Esophagus squamous epithelium (tissue), 5 donors: ENCODE measurements around the gene SMAP2. TPM values are rescaled to one million over a fixed set of nuclear protein-coding genes. Genes with fewer than 3 reads are reported as not detected.

Source experiments
- DNase-seq: peaks from one replicate; lab custom pipeline; 2025; lab: John Stamatoyannopoulos, UW
- H3K27ac ChIP-seq, 4 donors: fragments of 200-600 bp; sonication (generic); one replicate each; pipeline ENCODE4 v1.5.1; 2016 to 2019; ENCODE audit warnings: mild to moderate bottlenecking in 1 of 4
- H3K27me3 ChIP-seq, 4 donors: fragments of 200-600 bp; sonication (generic); 1 replicate in 3 of 4; 2 replicates in 1 of 4; pipeline versions ENCODE4 v1.5.1 to v1.6.0; 2017 to 2021; ENCODE audit warnings: antibody characterized with exemption in 1 of 4
- H3K36me3 ChIP-seq, 3 donors: fragments of 200-600 bp; sonication (generic); one replicate each; pipeline ENCODE4 v1.5.1; 2016 to 2019
- H3K4me1 ChIP-seq, 3 donors: fragments of 200-600 bp; sonication (generic); one replicate each; pipeline ENCODE4 v1.5.1; 2017 to 2019
- H3K4me3 ChIP-seq, 4 donors: fragments of 200-600 bp; sonication (generic); 1 replicate in 3 of 4; 2 replicates in 1 of 4; pipeline ENCODE4 v1.5.1; 2016 to 2019; ENCODE audit warnings: mild to moderate bottlenecking in 2 of 4, moderate library complexity in 1 of 4
- H3K9me3 ChIP-seq, 3 donors: fragments of 200-600 bp; sonication (generic); one replicate each; pipeline ENCODE4 v1.5.1; 2016 to 2019
- POLR2A ChIP-seq, 4 donors: fragments of 450-650 bp; IDR thresholded peaks; one replicate each; pipeline ENCODE4 v1.6.1; 2017; ENCODE audit warnings: antibody characterized with exemption in 4 of 4, mild to moderate bottlenecking in 4 of 4, moderate library complexity in 3 of 4
- WGBS, 2 donors: methylation state at CpG; one replicate each; pipeline ENCODE4 v1.1.5; 2018; 5-methylcytosine and 5-hydroxymethylcytosine counted together
- intact Hi-C: fragments of 100-400 bp; cut with DNase I; formaldehyde crosslinking; loops from one replicate; pipeline ENCODE4 v1.15.0; 2022
- total RNA-seq, 4 donors: library from RNA; depleted of rRNA; stranded (reverse); fragments of >200 nt; gene quantifications; one replicate each; pipeline ENCODE4 v1.1.0, GENCODE V29; 2016
- TF ChIP-seq, protein P1 (sequence below), 6 experiments: fragments of 450-650 bp in 4 of 6; fragments of 200-600 bp in 2 of 6; sonication (generic) in 2 of 6; IDR thresholded peaks; one replicate each; pipeline ENCODE4 v1.5.1; 2016 to 2019; ENCODE audit warnings: antibody characterized with exemption in 6 of 6, mild to moderate bottlenecking in 4 of 6, moderate library complexity in 4 of 6
- donor health status: DM: yes; HTN: yes; CAD: no.

SMAP2 gene
- total RNA-seq, 4 donors from 2014 or later, result 15.1 to 34.9 (median 23.8) TPM

DNA sequence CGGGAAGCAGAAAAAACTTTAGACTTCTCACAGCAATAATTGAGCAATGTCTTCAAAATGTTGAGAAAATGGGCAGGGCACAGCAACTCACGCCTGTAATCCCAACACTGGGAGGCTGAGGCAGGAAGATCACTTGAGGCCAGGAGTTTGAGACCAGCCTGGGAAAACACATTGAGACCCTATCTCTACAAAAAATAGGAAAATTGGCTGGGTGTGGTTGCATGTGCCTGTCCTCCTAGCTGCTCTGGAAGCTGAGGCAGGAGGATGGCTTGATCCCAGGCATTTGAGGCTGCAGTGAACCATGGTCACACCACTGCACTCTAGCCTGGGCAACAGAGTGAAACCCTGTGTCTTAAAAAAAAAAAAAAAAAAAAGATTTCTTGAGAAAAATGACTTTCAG lies 95.8 kb downstream of the SMAP2 start:
- DNase-seq, result no peak
- peaks cover 0 to 90% (median 51%) of the 10 kb centered on the region in 3 donors for H3K9me3 ChIP-seq
- intact Hi-C loops, result no loop called here
- no peaks in the 10 kb centered on the region for H3K36me3 ChIP-seq
- 84 to 93% methylated on average over 2 of the region's 2 CpGs for WGBS, 2 donors
- no peak overlapping the region for H3K27ac ChIP-seq
- no peak for TF ChIP-seq POLR2A (IDR thresholded peaks at IDR 0.05)
- TF ChIP-seq, protein P1, sequence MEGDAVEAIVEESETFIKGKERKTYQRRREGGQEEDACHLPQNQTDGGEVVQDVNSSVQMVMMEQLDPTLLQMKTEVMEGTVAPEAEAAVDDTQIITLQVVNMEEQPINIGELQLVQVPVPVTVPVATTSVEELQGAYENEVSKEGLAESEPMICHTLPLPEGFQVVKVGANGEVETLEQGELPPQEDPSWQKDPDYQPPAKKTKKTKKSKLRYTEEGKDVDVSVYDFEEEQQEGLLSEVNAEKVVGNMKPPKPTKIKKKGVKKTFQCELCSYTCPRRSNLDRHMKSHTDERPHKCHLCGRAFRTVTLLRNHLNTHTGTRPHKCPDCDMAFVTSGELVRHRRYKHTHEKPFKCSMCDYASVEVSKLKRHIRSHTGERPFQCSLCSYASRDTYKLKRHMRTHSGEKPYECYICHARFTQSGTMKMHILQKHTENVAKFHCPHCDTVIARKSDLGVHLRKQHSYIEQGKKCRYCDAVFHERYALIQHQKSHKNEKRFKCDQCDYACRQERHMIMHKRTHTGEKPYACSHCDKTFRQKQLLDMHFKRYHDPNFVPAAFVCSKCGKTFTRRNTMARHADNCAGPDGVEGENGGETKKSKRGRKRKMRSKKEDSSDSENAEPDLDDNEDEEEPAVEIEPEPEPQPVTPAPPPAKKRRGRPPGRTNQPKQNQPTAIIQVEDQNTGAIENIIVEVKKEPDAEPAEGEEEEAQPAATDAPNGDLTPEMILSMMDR (IDR thresholded peaks at IDR 0.05), result no peak
- H3K27me3 ChIP-seq, result no peaks in the 10 kb centered on the region
- H3K4me1 ChIP-seq, result no peaks in the 10 kb centered on the region
- H3K4me3 ChIP-seq, result no peak overlapping the region

Other genes starting within 250 kb of the SMAP2 start
- 10 to 100 TPM in 3 of 4 donors, 1 to 10 TPM in 1; 7.9 to 21.0 (median 12.4) TPM for gene RLF, start 212.3 kb upstream of the SMAP2 start, total RNA-seq
- gene TMCO2, start 125.8 kb upstream of the SMAP2 start, total RNA-seq, result not detected
- gene ZMPSTE24, start 115.5 kb upstream of the SMAP2 start, total RNA-seq, result 10 to 100 TPM; 26.2 to 47.1 (median 39.0) TPM
- gene COL9A2, start 56.4 kb upstream of the SMAP2 start, total RNA-seq, result 1 to 10 TPM in 2 of 4 donors, under 1 TPM in 1, not detected in 1; 0.26 to 4.0 (median 2.1) TPM
- gene ZFP69B, start 76.7 kb downstream of the SMAP2 start, total RNA-seq, result 1 to 10 TPM in 1 of 4 donors, under 1 TPM in 3; 0.57 to 1.6 (median 0.70) TPM
- 1 to 10 TPM; 2.6 to 3.7 (median 3.6) TPM for gene ZFP69, start 103.6 kb downstream of the SMAP2 start, total RNA-seq
- gene EXO5, start 135.0 kb downstream of the SMAP2 start, total RNA-seq, result 1 to 10 TPM; 4.9 to 7.1 (median 5.7) TPM
- 1 to 10 TPM in 3 of 4 donors, under 1 TPM in 1; 0.27 to 3.1 (median 1.6) TPM for gene ZNF684, start 157.9 kb downstream of the SMAP2 start, total RNA-seq